SK-N-SH (cell line): ENCODE measurements around the gene OSBPL5. TPM values are rescaled to one million over a fixed set of nuclear protein-coding genes. Genes with fewer than 3 reads are reported as not detected.

ENCODE experiments used
- CTCF ChIA-PET: fragments of 300-600, 350-600 bp; formaldehyde crosslinking; extraction: SDS; loops from one replicate; lab custom pipeline; 2021; lab: Yijun Ruan, JAX
- POLR2A ChIA-PET: fragments of 350-600 bp; sonication (Branson Sonifier 250); formaldehyde crosslinking; extraction: SDS; loops from one replicate; lab custom pipeline; 2020; ENCODE audit warnings: antibody characterized with exemption, inconsistent platforms; lab: Yijun Ruan, JAX
- DNase-seq: peaks from one replicate; pipeline ENCODE4 v3.0.0; 2012
- H2AFZ ChIP-seq: fragments of 200-600 bp; sonication (generic); 2 replicates; pipeline ENCODE4 v1.8.1; 2016; ENCODE audit warnings: antibody characterized with exemption, mild to moderate bottlenecking, low read depth
- H3F3A ChIP-seq: fragments of 200-600 bp; sonication (generic); replicated peaks from 2 replicates; pipeline ENCODE3; 2016; ENCODE audit warnings: antibody characterized with exemption, mild to moderate bottlenecking; ENCODE audit not compliant: insufficient read depth
- H3K27ac ChIP-seq, 2 experiments: fragments of 200-500 bp in 1 of 2; fragments of 200-600 bp in 1 of 2; sonication (Bioruptor generic) in 1 of 2; sonication (generic), shearing (Covaris generic) in 1 of 2; 2 replicates each; pipeline versions ENCODE4 v1.5.1 to v1.6.1; 2014 to 2016; ENCODE audit warnings: low read depth in 2 of 2, inconsistent platforms in 1 of 2, low read length in 1 of 2, mild to moderate bottlenecking in 1 of 2, mixed read lengths in 1 of 2
- H3K27me3 ChIP-seq: fragments of 200-600 bp; sonication (generic), shearing (Covaris generic); 2 replicates; pipeline ENCODE4 v1.6.1; 2016; ENCODE audit warnings: mixed run types; ENCODE audit not compliant: insufficient read depth
- H3K36me3 ChIP-seq, 2 experiments: fragments of 200-500 bp in 1 of 2; fragments of 200-600 bp in 1 of 2; sonication (Bioruptor generic) in 1 of 2; sonication (generic) in 1 of 2; replicated peaks in 1 of 2; 2 replicates each; pipeline versions ENCODE3 to v1.5.1; 2014 to 2016; ENCODE audit warnings: low read length in 1 of 2, mild to moderate bottlenecking in 1 of 2; ENCODE audit not compliant: insufficient read depth in 2 of 2, control insufficient read depth in 1 of 2
- H3K4me1 ChIP-seq, 2 experiments: fragments of 200-500 bp in 1 of 2; fragments of 200-600 bp in 1 of 2; sonication (Bioruptor generic) in 1 of 2; sonication (generic), shearing (Covaris generic) in 1 of 2; 2 replicates each; pipeline versions ENCODE4 v1.5.1 to v1.6.1; 2014 to 2016; ENCODE audit warnings: low read depth in 1 of 2, low read length in 1 of 2, mixed run types in 1 of 2; ENCODE audit not compliant: insufficient read depth in 2 of 2, control insufficient read depth in 1 of 2
- H3K4me2 ChIP-seq: fragments of 200-600 bp; sonication (generic), shearing (Covaris generic); 2 replicates; pipeline ENCODE4 v1.6.1; 2017; ENCODE audit warnings: mixed run types
- H3K4me3 ChIP-seq, 2 experiments: fragments of 200-500 bp in 1 of 2; fragments of 200-600 bp in 1 of 2; sonication (Bioruptor generic) in 1 of 2; sonication (generic), shearing (Covaris generic) in 1 of 2; 2 replicates each; pipeline versions ENCODE4 v1.5.1 to v1.8.1; 2014 to 2016; ENCODE audit warnings: low read depth in 2 of 2, inconsistent platforms in 1 of 2, low read length in 1 of 2, mild to moderate bottlenecking in 1 of 2, mixed read lengths in 1 of 2, moderate library complexity in 1 of 2
- H3K79me2 ChIP-seq: fragments of 200-600 bp; sonication (generic); 2 replicates; pipeline ENCODE4 v1.8.1; 2017; ENCODE audit warnings: mild to moderate bottlenecking; ENCODE audit not compliant: insufficient read depth
- H3K9ac ChIP-seq: fragments of 200-600 bp; sonication (generic); 2 replicates; pipeline ENCODE4 v1.6.1; 2017; ENCODE audit warnings: mixed run types
- H3K9me2 ChIP-seq: fragments of 200-600 bp; sonication (generic); 2 replicates; pipeline ENCODE4 v1.6.1; 2017; ENCODE audit warnings: mixed run types
- H3K9me3 ChIP-seq: fragments of 200-600 bp; sonication (generic); 2 replicates; pipeline ENCODE4 v1.6.1; 2017; ENCODE audit warnings: mixed run types, mild to moderate bottlenecking, moderate library complexity
- H4K20me1 ChIP-seq: fragments of 200-600 bp; sonication (generic); 2 replicates; pipeline ENCODE4 v1.6.1; 2017; ENCODE audit warnings: mild to moderate bottlenecking, mixed run types; ENCODE audit not compliant: insufficient read depth
- ELF1 ChIP-seq: IDR thresholded peaks from 2 replicates; pipeline ENCODE4 v1.4.0; 2012
- EP300 ChIP-seq, 2 experiments: IDR thresholded peaks; 2 replicates each; pipeline versions ENCODE4 v1.4.0 to v1.6.1; 2012; ENCODE audit warnings: borderline replicate concordance in 1 of 2, low read depth in 1 of 2, low read length in 1 of 2
- EZH2phosphoT487 ChIP-seq: fragments of 200-600 bp; sonication (generic); IDR thresholded peaks from 2 replicates; pipeline ENCODE4 v1.6.1; 2017; ENCODE audit warnings: low read depth, mixed run types, mild to moderate bottlenecking, antibody characterized with exemption, moderate library complexity, borderline replicate concordance
- FOSL2 ChIP-seq: IDR thresholded peaks from 2 replicates; pipeline ENCODE4 v1.4.0; 2012; ENCODE audit warnings: low read depth, mild to moderate bottlenecking, moderate library complexity, borderline replicate concordance
- FOXJ3 ChIP-seq: sonication (generic); formaldehyde crosslinking; IDR thresholded peaks from 2 replicates; pipeline ENCODE4 v1.5.1; 2020; ENCODE audit warnings: mild to moderate bottlenecking, missing genetic modification reagents
- JUND ChIP-seq: IDR thresholded peaks from 2 replicates; pipeline ENCODE4 v1.4.0; 2012
- MEF2A ChIP-seq: IDR thresholded peaks from 2 replicates; pipeline ENCODE4 v1.4.0; 2012; ENCODE audit warnings: low read depth, borderline replicate concordance
- NFIC ChIP-seq: IDR thresholded peaks from 2 replicates; pipeline ENCODE4 v1.4.0; 2012; ENCODE audit warnings: borderline replicate concordance
- NRF1 ChIP-seq: IDR thresholded peaks from 2 replicates; pipeline ENCODE4 v1.6.1; 2012; ENCODE audit warnings: low read depth, mild to moderate bottlenecking, low read length
- POLR2AphosphoS5 ChIP-seq: IDR thresholded peaks from 2 replicates; pipeline ENCODE4 v1.6.1; 2012; ENCODE audit warnings: low read depth, low read length
- RAD21 ChIP-seq: IDR thresholded peaks from 2 replicates; pipeline ENCODE4 v1.6.1; 2012; ENCODE audit warnings: mild to moderate bottlenecking, low read length
- SMC3 ChIP-seq: IDR thresholded peaks from 2 replicates; pipeline ENCODE4 v1.6.1; 2012; ENCODE audit warnings: low read depth, low read length, improper control_type of control experiment
- TAF1 ChIP-seq: IDR thresholded peaks from 2 replicates; pipeline ENCODE4 v1.6.1; 2012; ENCODE audit warnings: low read depth, mild to moderate bottlenecking, low read length, moderate library complexity, borderline replicate concordance
- USF1 ChIP-seq: IDR thresholded peaks from 2 replicates; pipeline ENCODE4 v1.4.0; 2012; ENCODE audit warnings: low read depth, borderline replicate concordance
- YY1 ChIP-seq: IDR thresholded peaks from 2 replicates; pipeline ENCODE4 v1.4.0; 2012; ENCODE audit warnings: low read depth, mild to moderate bottlenecking
- WGBS: methylation state at CpG from one replicate; pipeline ENCODE4 v1.1.6; 2017; ENCODE audit warnings: low lambda C conversion rate; 5-methylcytosine and 5-hydroxymethylcytosine counted together
- polyA plus RNA-seq, 3 experiments: library from polyadenylated mRNA; depleted of rRNA; stranded (reverse); fragments of >200 nt; gene quantifications; 2 replicates each; pipeline ENCODE4 v1.2.3, GENCODE V29; 2012
- TF ChIP-seq, protein P1 (sequence below): IDR thresholded peaks from 2 replicates; pipeline ENCODE4; 2012
- TF ChIP-seq, protein P2 (sequence below): fragments of 150-350 bp; IDR thresholded peaks from 2 replicates; pipeline ENCODE4 v1.6.1; 2016; ENCODE audit warnings: mild to moderate bottlenecking, low read depth, low read length

Gene OSBPL5
- polyA plus RNA-seq, 1 of the 3 experiments (the other 2 are of a cell fraction): 10.9 TPM

- no peak for TF ChIP-seq FOSL2
Observed at GRCh38 chr11:3109434-3109833, 55.7 kb downstream of the OSBPL5 start (continued).

DNA sequence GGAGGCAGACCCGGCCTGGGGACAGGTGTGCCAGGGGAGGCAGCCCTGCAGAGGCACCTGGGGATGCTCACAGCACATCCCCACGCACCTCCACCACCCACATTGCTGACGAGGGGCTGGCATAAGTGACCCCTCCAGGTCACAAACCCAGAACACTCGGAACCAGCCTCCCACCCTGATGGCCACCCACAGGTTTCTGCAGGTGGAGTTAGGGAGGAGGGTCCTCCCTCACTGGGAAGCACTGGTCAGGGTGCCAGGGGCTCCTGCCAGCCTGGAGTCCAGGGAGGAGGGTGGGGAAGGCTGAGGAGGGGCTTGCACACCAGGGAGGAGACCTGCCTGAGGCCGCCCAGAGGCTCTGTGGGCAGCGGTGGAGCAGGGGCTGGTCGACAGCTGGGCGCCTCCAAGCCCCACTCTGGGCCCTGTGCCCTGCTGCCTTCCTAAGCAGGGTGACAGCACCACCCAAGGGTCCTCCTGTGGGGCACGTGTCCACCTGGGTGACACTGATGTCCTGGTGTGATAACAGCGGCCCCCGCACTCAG lies 56.9 kb downstream of the OSBPL5 start:
- Histone ChIP-seq H3K27me3 (no peaks in the 10 kb centered on the region), H2AFZ (no peak overlapping the region), H3K4me2 (no peak overlapping the region), H3K9ac (no peak overlapping the region), H4K20me1 (0 out of 2 replicates have a peak, but pooled peaks cover 4% of the 10 kb centered on the region), H3K4me1 (no peaks in the 10 kb centered on the region), H3K36me3 (peaks cover 0 to 11% of the 10 kb centered on the region in 2 experiments), H3K4me3 (no peak overlapping the region), H3K79me2 (no peaks in the 10 kb centered on the region), H3F3A (no peaks in the 10 kb centered on the region)
- CTCF ChIA-PET: interaction anchor here (0.6 to 3.3 kb wide), 3 partner anchors 17 to 108 kb away, joined by 3 to 30 read pairs (median 11); no protein-coding TSS in a partner anchor
- WGBS: 75% methylated on average over 8 of the region's 11 CpGs
- DNase-seq: peak; percentile 18
- TF ChIP-seq NFIC (no peak), POLR2AphosphoS5 (no peak), EZH2phosphoT487 (no peak), RAD21 (no peak), NRF1 (no peak), YY1 (no peak), TAF1 (no peak), MEF2A (no peak), USF1 (no peak), JUND (no peak), FOXJ3 (CRISPR knock-in tag) (no peak), EP300 (IDR thresholded peaks at IDR 0.05; ENCODE audit: borderline replicate concordance in 1 of 2, low read depth in 1 of 2, low read length in 1 of 2) (no peak), SMC3 (no peak), ELF1 (no peak)
- TF ChIP-seq, protein P1, sequence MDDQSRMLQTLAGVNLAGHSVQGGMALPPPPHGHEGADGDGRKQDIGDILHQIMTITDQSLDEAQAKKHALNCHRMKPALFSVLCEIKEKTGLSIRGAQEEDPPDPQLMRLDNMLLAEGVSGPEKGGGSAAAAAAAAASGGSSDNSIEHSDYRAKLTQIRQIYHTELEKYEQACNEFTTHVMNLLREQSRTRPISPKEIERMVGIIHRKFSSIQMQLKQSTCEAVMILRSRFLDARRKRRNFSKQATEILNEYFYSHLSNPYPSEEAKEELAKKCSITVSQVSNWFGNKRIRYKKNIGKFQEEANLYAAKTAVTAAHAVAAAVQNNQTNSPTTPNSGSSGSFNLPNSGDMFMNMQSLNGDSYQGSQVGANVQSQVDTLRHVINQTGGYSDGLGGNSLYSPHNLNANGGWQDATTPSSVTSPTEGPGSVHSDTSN: no peak
- TF ChIP-seq, protein P2, sequence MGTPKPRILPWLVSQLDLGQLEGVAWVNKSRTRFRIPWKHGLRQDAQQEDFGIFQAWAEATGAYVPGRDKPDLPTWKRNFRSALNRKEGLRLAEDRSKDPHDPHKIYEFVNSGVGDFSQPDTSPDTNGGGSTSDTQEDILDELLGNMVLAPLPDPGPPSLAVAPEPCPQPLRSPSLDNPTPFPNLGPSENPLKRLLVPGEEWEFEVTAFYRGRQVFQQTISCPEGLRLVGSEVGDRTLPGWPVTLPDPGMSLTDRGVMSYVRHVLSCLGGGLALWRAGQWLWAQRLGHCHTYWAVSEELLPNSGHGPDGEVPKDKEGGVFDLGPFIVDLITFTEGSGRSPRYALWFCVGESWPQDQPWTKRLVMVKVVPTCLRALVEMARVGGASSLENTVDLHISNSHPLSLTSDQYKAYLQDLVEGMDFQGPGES: no peak
- TF ChIP-seq, all 33 proteins: peak for 0
- Histone ChIP-seq H3K9me2 (no peaks in the 10 kb centered on the region), H3K9me3 (no peaks in the 10 kb centered on the region; the same call in 1 of the 2 replicates), H3K27ac (no peak overlapping the region)
- POLR2A ChIA-PET: no interaction called here
